HG02938 (cell line): Measurements from ENCODE around the gene CFAP54.
A peak's percentile ranks its signal among the peaks of the same experiment; 100 is the strongest.
"Not testable (repeated sequence)": the region's sequence is repeated elsewhere in the genome, so short reads cannot be mapped to it uniquely, and the experiment has no call there.

ENCODE experiments used
- ATAC-seq: cut with Tn5 transposase; IDR thresholded peaks from one replicate; pipeline ENCODE4 v1.9.1; 2021; ENCODE audit warnings: mild to moderate bottlenecking, moderate library complexity; ENCODE audit not compliant: unreplicated experiment

The CFAP54 gene, protein sequence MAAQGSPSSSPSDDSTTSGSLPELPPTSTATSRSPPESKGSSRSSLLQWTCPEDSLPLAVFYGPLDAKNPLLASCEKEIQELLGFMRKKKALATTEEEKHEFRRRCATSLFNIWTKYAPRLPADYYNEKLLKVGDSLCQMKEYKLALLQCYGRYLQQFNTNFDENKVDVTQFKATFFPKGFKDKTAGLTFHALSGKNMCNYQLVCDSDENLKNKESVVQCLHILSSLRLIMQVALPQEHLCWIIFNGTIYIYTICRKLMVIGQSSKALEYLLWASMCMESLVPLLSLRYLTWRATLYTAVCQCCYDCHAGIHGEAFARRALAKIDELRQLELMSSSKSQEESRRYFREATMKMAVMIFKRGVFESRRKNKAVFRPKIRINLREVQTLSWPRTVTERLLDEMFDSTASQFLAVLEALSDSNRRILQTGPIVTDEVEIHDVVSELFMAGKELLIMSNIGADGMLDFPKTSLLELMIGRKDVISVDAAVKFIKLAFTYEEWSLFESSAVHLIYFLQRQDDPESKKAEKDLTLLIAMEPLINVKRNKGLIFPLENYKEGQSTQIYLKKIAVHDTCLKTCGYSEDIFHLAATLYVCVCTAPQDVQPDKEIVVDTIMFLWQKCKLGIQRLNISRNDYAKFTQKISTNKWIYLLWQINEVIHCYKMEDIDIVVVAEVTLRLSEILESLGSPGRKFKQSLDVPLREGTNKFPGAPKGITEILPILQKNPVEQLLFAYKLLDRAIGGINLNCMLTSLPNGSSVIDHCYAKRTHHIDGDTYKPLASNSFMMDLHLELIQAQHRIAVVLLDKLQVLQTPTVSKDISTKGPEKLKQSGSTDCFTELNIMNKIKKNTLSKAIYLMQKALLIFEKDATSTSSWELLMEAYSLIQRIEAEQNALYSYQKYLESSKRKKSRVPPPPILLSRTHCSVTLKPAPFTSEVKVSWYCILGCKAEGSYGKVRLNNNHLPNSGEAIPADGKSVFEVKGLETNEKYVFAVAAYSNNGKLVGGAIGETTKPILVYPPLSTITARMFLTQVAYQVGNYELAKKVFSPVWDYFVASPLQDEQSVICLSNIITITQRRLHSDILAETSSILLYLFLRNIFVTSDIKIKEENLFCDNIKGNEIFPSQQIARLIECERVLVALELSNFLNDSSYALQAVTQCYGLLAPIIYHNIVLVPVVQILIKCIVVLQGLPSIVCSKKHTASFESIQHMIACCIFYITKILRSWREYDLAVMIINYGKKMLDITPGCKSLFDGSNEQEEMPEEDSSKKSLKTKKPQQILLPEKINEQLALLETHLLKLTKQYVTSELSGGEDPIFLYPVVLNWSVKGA (N-terminal part only)

DNA sequence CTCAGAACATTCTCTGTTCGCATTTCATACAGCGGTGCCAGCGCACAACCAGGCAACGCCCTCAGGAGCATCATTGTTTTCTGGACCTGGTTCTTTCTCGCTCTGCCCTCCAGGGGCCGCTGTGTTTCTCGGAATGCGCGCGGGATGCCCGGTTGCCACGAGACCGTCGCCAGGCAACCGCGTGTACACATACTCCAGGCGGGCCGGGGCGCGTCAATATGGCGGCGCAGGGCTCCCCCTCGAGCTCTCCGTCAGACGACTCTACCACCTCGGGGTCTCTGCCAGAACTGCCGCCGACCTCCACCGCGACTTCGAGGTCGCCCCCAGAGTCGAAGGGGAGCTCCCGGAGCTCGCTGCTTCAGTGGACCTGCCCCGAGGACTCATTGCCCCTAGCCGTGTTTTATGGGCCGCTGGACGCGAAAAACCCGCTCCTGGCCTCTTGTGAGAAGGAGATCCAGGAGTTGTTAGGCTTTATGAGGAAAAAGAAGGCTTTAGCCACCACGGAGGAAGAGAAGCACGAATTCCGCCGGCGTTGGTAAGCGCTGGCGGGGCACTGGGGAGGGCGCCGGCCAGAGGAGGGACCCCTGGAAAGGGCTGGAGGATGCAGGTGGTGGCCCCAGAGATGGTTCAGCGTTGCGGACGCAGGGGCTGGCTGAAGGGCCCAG lies at the start of gene CFAP54:
TSS of gene CFAP54 (plus strand) at position 186 of the 665 bp plus-strand sequence. CDS start at position 219, 33 bp downstream.
- ATAC-seq = peak; percentile 92

DNA sequence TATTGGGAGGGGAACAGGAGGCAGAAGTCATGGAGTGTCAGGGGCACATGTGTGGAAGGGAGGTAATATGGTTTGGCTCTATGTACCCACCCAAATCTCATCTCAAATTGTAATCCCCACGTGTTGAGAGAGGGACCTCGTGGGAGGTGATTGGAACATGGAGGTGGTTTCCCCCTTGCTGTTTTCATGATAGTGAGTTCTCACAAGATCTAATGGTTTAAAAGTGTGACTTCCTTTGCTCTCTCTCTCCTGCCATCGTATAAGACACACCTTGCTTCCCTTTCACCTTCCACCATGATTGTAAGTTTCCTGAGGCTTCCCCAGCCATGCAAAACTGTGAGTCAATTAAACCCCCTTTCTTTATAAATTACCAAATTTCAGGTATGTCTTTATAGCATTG lies 47.6 kb upstream of the CFAP54 start:
- ATAC-seq = no peak

DNA sequence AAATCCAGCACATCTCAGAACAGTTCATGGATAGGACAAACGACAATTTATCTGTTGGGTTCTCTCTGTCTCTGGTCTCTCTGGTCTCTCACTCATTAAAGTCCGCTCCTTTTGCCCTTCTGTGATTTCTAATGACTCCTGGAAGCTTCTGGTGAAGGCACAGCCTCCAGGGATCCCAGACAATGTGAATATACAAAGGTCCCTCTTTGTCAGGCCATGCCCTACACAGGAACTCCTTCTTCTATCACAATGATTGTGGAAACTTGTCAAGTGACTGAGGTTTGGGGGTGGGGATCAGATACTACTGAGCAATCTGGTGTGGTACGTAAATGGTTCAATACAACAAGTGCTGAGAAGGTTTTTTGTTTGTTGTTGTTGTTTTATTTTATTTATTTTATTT lies 46.5 kb upstream of the CFAP54 start:
- no peak for ATAC-seq

DNA sequence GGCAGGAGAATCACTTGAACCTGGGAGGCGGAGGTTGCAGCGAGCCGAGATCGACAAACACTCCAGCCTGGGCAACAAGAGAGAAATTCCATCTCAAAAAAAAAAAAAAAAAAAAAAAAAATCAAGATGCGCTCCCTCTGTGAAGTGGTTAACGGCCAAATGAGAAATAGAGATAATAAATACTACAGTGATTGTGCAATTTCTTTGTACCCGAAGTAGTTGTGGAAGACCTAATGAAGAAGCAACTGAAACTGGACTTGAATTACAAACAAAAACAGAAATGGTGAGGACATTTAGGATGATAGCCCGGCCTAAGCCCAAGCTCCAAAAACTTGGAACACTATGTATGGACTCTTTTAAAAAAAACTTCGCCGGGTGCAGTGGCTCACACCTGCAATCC lies 45.0 kb upstream of the CFAP54 start:
- no peak for ATAC-seq

DNA sequence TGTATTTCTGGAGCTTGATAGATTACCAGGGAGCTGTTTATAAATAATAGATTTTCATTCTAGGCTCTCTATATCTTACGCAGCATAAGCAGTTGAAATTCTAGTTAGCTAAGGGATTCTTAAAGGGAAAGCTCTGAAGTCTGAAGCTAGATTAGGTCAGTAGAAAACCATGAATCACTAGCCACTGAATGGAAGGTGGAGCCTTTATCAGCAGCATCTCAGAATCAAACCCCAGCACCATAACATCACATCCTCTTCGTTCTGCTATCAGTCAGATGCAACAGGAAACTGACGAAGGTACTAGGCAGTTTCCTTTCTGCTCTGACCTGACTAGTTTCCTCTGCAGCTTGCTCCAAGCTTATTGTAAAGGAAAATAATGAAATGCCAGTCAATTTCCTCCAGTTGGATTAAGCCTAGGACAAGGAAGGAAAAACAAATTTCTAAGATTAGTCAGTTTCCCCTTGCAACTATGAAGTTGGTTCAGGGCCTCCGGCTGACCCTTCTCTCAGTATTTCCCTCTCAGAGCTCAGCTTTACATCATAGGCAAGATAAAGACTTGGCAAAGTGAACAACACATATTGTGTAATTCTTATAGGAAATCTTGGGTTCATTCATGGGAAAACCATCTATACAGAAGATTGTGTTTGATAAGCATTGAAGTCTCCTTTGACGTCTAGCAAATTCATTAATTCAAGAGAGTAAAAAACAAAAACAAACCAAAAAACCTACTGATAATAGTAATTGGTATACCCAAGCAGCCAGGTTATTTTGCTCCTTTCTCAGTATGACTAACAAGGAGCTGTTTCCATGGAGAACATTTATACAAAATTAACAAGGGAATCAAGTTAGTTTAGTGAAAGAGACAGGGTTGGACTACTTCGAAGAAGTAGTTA lies 43.4 kb upstream of the CFAP54 start:
- ATAC-seq = peak; percentile 99

DNA sequence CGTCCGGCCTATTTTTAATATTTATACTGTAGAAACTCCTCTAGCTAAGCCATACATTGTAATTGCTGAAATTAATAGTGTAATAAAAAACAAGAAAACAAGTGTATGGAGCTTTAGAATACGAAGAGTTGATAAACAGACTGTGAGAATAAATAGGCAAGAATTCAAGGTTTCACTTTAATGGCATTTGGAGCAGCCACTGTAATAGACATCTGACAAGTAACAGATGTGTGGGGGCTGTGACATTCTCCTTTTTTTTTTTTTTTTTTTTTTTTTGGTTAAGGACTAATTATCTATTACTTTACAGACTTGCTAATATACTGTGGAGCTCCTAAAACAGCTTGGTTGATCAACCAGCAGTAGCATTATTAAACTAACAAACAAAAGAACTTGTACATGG lies 42.1 kb upstream of the CFAP54 start:
- no peak for ATAC-seq

DNA sequence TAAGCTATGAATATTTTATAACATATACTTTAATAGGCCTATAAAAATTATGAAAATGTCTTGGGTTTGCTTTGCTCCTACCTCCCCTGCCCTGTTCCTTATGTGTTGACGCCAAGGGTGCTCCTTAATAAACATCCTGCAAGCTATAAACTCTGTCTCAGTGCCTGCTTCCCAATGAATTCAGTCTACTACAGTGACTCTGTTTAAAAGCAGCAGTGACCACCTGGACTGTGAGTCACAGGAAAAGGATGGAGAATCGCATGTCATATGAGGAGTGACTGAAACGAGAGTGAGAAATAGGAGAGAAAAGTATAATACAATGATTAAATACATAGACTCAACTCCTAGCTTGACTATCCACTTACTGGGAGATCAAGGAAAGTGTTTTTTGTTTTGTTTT lies 41.1 kb upstream of the CFAP54 start:
- no peak for ATAC-seq

DNA sequence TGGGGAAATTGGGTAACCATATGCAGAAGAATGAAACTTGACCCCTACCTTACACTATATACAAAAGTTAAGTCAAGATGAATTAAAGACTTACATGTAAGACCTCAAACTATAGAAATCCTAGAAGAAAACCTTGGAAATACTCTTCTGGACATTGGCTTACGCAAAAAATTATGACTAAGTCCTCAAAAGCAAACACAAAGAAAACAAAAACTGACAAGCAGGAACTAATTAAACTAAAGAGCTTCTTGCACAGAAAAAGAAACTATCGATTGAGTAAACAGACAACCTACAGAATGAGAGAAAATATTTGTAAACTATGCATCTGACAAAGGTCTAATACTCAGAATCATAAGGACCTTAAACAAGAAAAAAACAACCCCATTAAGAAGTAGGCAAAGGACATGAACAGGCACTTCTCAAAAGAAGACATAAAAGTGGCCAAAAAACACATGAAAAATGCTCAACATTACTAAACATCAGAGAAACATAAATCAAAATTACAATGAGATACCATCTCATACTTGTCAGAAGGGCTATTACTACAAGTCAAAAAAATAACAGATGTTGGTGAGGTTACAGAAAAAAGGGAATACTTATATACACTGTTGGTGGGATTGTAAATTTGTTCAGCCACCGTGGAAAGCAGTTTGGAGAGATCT lies 37.0 kb upstream of the CFAP54 start:
- no peak for ATAC-seq

DNA sequence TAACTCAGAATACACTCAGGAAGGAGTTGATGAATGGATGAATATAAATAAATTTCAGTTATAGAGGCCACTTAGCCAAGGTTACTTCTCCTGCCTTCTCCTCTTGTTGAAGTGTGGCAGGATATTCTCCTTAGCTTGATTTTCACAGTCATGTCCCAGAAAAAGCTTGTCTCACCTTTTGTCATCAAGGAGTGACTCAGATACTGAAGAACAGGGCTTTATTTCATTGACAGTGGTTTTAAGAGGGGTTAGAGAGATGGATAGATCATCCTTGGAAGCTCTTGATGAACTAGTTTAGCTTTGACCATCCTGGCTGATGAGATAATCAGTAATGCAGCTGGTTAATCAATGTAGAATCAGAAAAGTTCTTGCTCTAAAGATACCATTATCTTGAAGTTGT lies 35.0 kb upstream of the CFAP54 start:
- no peak for ATAC-seq

DNA sequence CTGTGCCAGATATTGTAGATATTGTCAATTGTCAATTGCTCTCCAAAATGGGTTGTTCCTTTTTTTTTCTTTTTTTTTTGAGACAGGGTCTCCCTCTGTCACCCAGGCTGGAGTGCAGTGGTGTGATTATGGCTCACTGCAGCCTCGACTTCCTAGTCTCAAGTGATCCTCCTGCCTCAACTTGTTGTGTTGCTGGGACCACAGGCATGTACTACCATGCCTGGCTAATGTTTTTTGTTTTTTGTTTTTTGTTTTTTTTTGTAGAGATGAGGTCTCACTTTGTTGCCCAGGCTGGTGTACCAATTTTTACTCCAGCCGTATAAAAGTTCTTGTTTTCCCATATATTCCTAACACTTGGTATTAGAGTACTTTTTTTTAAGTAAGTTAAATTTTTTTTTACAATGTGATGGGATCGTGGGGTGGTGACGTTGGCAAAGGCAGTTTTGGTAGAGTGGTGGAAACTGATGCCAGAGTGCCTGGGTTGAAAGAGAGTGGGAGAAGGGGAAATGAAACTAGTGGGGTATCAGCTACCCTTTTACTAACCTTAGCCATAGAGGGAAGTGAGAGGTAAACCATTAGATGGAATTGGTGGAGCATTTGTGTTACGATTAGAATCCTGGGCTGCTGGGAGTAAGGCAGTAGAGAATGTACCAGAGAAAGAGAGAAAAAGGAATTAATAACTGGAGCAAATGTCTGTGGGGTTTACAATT lies 33.0 kb upstream of the CFAP54 start:
- peak; percentile 80 for ATAC-seq

DNA sequence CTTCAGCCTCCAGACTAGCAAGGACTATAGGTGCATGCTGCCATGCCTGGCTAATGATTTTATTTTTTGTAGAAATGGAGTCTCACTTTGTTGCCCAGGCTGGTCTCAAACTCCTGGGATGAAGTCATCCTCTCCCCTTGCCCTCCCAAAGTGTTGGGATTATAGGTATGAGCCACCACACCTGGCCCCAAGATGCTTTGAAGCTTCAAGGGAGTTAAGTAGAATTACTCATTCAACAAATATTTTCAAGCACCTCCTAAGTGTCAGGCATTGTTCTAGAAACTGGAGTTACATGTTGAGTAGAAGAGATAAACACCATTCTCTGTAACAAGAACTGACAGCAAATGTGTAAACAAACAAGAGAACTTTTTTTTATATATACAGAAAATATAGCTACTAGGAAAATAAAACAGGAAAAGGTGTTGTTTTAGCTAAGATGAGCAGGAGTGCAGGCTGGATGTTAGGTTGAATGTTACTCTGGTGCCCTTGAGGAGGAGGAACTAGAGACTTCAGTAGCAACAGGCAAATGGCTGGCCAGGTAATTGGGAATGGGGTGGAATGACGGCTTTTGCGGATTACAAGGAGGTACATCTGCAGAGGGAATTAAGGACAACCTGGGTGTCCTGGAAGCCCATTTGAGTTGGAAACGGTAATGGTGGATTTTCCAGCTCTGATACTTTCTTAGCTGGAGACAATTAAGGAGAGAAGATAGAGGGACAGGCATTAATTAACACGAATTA lies 32.0 kb upstream of the CFAP54 start:
- peak; percentile 8 for ATAC-seq

DNA sequence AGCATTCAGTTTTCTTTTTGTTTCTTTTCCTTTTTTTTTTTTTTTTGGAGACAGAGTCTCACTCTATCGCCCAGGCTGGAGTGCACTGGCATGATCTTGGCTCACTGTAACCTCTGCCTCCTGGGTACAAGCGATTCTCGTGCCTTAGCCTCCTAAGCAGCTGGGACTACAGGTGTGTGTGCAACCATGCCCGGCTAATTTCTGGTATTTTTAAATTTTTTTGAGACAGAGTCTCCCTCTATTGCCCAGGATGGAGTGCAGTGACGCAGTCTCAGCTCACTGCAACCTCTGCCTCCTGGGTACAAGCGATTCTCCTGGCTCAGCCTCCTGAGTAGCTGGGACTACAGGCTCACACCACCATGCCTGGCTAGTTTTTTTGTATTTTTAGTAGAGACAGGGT lies 30.1 kb upstream of the CFAP54 start:
- not testable (repeated sequence) for ATAC-seq

DNA sequence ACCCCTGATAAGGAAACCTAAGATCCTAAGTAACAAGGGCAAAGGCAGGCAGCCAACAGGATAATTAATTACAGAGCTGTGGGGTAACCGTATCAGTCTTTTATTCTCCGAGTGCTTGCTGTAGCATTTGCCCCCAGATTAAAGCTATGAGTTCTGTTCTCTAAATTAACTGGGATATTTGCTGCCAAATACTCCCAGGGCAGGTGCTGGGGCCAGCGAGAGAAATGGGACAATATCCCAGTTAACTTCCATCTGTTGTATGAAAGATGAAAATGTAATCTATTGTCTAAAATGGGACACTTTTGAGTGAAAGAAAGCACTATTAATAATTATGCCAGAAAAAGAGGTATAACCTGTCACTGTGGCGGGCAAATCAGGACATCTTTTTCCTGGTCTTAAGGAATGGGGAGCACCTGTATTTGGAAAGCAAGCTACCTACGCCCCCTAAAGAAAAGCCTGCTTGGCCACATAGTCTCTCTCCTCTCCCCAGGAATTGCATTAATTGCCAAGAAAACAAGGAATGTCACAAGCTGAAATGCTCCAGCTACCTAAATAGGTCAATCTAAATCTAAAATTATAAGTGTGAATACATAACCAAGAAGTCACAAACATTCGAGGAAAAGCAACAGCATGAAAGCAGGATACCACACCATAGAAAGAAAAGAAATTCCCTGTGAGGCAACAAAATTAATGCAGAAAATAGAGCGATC lies 26.7 kb upstream of the CFAP54 start:
- ATAC-seq = no peak

DNA sequence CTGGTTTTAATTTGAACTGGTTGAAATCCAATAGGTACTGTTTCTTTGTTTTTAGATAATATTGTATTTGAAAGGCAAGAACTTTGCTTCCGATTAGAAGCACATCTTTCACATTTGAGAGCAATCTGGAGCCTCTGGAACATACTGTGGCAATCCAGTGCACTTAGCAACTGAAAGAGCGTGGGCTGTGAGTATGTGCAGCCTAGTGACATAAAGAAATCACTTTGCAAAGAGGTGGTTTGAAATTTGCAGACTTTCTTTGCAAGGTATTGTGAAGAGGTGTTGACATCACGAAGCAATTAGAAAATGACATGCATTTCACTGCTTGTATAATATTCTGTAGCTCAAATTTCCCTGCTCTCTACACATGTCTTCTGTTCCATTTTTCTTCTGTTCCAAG lies 23.5 kb upstream of the CFAP54 start:
- no peak for ATAC-seq

DNA sequence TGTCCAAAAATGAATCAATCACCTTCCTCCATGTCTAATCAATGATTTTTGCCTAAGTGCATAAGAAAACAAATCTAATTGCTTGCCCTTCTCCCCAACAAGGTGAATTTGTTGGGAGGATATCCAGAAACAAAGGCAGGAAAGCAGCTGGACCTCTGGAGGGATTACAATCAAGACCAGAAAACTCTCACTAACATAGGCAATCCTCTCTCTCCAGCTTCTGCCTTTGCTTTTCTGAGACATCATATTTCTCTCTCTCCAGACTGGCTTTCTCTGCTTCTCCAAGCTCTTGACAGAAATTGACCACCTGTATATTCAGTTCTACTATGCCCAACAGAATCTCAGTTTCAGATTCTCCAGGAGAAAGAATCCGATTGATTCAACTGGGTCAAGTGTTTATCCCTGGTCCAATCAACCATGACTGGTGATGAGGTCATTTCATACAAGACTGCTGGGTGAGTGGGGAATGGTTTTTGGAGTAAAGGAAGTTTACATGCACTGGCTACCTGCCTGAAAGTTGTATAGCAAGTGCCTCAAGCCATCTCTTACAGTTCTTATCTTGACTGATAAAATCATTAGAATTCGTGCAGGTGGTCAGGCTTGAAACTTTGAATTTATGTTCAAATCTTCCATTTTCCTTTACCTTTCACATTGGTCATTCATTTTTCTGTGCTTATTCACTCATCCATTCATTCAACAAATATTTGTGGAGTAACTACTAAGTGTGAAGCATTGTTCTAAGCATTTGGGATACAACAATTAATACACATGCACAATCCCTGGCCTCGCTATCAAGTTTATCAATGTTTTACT lies 22.2 kb upstream of the CFAP54 start:
- ATAC-seq = no peak

DNA sequence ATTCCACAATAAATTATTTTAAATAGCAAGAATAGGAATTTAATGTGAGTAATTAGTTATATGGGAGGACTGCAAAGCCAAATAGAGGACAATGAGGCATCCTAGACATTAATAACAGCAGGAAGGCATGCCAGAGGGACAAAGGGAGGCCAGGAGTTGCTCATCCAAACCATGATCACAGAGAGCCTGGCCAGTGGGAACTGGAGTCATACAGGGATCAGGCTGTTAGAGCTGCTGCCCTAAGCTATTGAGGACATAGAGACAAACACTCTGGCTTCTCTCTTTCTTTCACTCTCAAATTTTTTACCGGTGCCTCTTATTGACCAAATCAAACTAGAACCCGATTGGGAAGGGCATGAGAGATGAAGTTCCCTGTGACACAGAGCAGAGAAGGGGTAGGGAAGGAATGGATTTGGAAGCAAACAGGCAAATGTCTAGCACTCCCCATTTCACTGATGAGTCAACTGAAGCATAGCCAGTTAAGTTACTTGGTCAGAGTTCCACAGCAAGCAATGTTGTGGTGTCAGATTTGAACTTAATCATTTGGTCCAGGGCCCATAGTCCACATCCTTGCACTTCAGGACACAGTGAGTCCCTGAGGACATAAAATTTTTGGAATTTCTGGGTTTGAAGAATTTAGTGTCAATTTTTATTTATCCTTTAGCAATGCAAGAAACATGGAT lies 17.9 kb upstream of the CFAP54 start:
- ATAC-seq = no peak
